Ectodermal cell (in vitro differentiated cells): ENCODE measurements around the gene HMOX2.

ENCODE experiments used
- H3K27ac ChIP-seq: 2 replicates; pipeline ENCODE4 v1.7.0; 2013; ENCODE audit warnings: mild to moderate bottlenecking, low read depth, low read length; ENCODE audit not compliant: insufficient read depth, poor library complexity, severe bottlenecking
- H3K27me3 ChIP-seq: 2 replicates; pipeline ENCODE4 v1.7.0; 2013; ENCODE audit warnings: mild to moderate bottlenecking, low read length; ENCODE audit not compliant: insufficient read depth, control insufficient read depth, poor library complexity, severe bottlenecking
- H3K36me3 ChIP-seq: one replicate; pipeline ENCODE4 v1.7.0; 2013; ENCODE audit warnings: low read length; ENCODE audit not compliant: control insufficient read depth, insufficient read depth
- H3K4me1 ChIP-seq: one replicate; pipeline ENCODE4 v1.7.0; 2013; ENCODE audit warnings: low read length; ENCODE audit not compliant: control insufficient read depth, insufficient read depth
- H3K4me3 ChIP-seq: 2 replicates; pipeline ENCODE4 v1.7.0; 2013; ENCODE audit warnings: low read depth, low read length, control low read depth; ENCODE audit not compliant: insufficient read depth
- H3K9me3 ChIP-seq: 2 replicates; pipeline ENCODE4 v1.7.0; 2013; ENCODE audit warnings: mild to moderate bottlenecking, low read length, moderate library complexity; ENCODE audit not compliant: control insufficient read depth
- WGBS, 2 experiments: methylation state at CpG; one replicate each; pipeline ENCODE4 v1.1.7; 2013; ENCODE audit warnings: missing lambda C conversion rate in 2 of 2; 5-methylcytosine and 5-hydroxymethylcytosine counted together

Gene HMOX2

GRCh38 chr16:4486126-4486893 lies 10.1 kb downstream of the HMOX2 start:
- 95 to 97% methylated on average over 3 of the region's 3 CpGs for WGBS, 2 experiments
- no peaks in the 10 kb centered on the region for H3K36me3 ChIP-seq
- H3K27me3 ChIP-seq = no peaks in the 10 kb centered on the region
- H3K27ac ChIP-seq = no peak overlapping the region
- no peaks in the 10 kb centered on the region for H3K9me3 ChIP-seq
- no peak overlapping the region for H3K4me3 ChIP-seq
- H3K4me1 ChIP-seq = no peaks in the 10 kb centered on the region

- WGBS, 2 experiments = 88 to 89% methylated on average over 5 of the region's 5 CpGs
- Histone ChIP-seq H3K27me3 (no peaks in the 10 kb centered on the region), H3K4me3 (no peak overlapping the region), H3K27ac (no peak overlapping the region), H3K36me3 (no peaks in the 10 kb centered on the region), H3K4me1 (no peaks in the 10 kb centered on the region), H3K9me3 (no peaks in the 10 kb centered on the region)
Observed at GRCh38 chr16:4487955-4488498, 11.8 kb downstream of the HMOX2 start.

DNA sequence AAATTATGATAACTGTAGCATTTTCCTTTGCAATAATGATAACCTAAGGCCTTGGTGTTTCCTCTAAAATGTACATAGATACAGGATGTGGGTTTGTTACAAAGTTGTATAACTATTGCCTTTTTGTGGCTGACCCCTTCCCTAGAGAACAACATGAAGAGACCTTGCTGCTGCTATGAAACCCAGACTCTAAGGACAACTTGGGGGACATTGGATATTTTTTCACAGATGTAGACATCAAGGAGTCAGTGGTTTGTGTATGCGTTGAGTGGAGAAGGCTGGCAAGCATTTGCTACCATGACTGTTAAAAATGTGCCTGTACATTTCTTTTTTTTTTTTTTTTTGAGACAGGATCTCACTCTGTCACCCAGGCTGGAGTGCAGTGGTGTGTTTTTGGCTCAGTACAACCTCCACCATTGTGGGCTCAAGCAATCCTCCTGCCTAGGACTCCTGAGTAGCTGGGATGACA lies 12.3 kb downstream of the HMOX2 start:
- H3K27ac ChIP-seq = no peak overlapping the region
- 100% methylated on average over 1 of the region's 1 CpG for WGBS, 2 experiments
- H3K9me3 ChIP-seq = no peaks in the 10 kb centered on the region
- no peaks in the 10 kb centered on the region for H3K4me1 ChIP-seq
- H3K36me3 ChIP-seq = no peaks in the 10 kb centered on the region
- no peak overlapping the region for H3K4me3 ChIP-seq
- H3K27me3 ChIP-seq = no peaks in the 10 kb centered on the region

- Histone ChIP-seq H3K4me1 (no peaks in the 10 kb centered on the region), H3K4me3 (no peak overlapping the region), H3K9me3 (no peaks in the 10 kb centered on the region), H3K36me3 (no peaks in the 10 kb centered on the region), H3K27me3 (no peaks in the 10 kb centered on the region), H3K27ac (no peak overlapping the region)
- whole genome bisulfite sequencing, 2 experiments = 95 to 98% methylated on average over 5 of the region's 5 CpGs
Observed at GRCh38 chr16:4489030-4489429, 12.8 kb downstream of the HMOX2 start.

DNA sequence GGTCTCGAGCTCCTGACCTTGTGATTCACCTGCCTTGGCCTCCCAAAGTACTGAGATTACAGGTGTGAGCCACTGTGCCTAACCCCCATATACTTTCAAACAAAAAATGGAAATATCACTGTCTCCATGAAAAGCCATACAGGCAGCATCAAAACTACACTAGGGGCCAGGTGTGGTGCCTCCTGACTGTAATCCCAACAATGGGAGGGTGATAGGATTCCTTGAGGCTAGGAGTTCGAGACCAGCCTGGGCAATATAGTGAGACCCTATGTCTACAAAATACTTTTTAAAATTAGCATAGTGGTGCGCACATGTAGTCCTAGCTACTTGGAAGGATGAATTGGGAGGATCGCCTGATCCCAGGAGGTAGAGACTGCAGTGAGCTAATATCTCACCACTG lies 15.7 kb downstream of the HMOX2 start:
- Histone ChIP-seq H3K27ac (no peak overlapping the region), H3K27me3 (no peaks in the 10 kb centered on the region), H3K36me3 (no peaks in the 10 kb centered on the region), H3K4me1 (no peaks in the 10 kb centered on the region), H3K9me3 (no peaks in the 10 kb centered on the region), H3K4me3 (no peak overlapping the region)
- 89 to 96% methylated on average over 4 of the region's 4 CpGs for WGBS, 2 experiments

DNA sequence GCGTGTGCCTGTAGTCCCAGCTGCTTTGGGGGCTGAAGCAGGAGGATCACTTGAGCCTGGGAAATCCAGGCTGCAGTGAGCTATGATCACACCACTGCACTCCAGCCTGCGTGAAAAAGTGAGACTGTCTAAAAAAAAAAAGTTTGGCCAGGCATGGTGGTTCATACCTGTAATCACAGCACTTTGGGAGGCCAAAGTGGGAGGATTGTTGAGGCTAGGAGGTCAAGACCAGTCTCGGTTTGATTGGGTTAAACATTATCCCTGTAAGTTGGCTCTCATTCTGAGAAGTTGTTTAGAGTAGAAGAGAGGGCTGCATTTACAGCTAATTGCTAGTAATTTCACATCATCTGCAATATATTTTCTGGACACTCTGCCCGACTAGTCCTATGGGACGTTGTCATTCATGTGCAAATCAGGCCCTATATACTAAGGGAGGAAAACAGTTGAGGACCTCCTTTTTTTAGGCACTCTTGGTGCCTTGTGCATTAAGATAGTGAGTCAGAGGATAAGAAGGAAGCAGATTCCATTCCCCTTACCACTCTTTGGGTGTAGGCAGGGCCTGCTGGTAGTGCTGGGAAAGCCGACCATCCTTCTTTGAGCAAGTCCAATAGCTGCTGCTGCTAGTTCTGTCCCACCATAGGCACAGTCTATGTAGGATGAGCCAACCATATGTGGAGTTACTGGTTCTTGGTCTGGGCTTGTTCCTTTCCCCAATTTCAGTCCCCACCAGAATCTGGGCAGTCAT lies 18.7 kb downstream of the HMOX2 start:
- no peaks in the 10 kb centered on the region for H3K4me1 ChIP-seq
- WGBS, 2 experiments = 90 to 92% methylated on average over 6 of the region's 6 CpGs
- no peaks in the 10 kb centered on the region for H3K36me3 ChIP-seq
- no peaks in the 10 kb centered on the region for H3K9me3 ChIP-seq
- no peaks in the 10 kb centered on the region for H3K27me3 ChIP-seq
- no peak overlapping the region for H3K27ac ChIP-seq
- H3K4me3 ChIP-seq = no peak overlapping the region

DNA sequence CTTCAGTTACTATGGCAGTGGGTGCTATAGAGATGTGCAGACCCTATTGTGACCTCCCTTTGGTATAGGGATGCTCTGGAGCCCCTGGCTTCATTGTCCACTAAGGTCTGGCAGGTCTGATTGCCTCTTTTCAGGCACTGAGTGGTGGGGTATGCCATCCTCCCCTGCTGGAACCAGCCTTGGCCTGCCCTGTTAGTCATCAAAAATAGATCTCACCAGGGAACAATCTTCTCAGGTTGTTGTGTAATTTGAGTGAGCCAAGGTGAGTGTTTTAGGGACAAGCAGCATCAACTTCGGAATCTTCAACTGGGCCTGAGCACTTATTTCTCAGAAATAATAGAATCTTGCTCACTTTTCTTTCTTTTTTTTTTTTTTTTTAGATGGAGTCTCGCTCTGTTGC lies 19.6 kb downstream of the HMOX2 start:
- Histone ChIP-seq H3K36me3 (no peaks in the 10 kb centered on the region), H3K4me3 (no peak overlapping the region), H3K4me1 (peaks cover 3% of the 10 kb centered on the region), H3K27me3 (no peaks in the 10 kb centered on the region), H3K27ac (no peak overlapping the region), H3K9me3 (no peaks in the 10 kb centered on the region)
- WGBS, 2 experiments = 93 to 98% methylated on average over 2 of the region's 2 CpGs

DNA sequence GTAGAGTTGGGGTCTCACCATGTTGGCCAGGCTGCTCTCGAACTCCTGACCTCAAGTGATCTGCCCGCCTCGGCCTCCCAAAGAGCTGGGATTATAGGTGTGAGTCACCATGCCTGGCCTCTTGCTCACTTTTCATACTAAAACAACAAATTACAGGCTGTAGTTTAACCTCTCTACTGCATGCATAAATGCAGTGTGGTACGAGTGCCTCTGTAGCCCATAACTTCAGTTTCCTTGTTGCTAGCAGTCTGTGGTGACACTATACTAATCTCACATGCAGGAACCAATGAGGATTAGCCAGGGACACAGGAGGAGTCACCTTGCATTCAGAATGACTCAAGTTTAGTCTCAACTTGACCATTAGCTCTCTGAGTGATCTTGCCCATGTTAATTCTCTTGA lies 20.1 kb downstream of the HMOX2 start:
- Histone ChIP-seq H3K27ac (no peak overlapping the region), H3K9me3 (no peaks in the 10 kb centered on the region), H3K4me1 (peaks cover 5% of the 10 kb centered on the region), H3K4me3 (no peak overlapping the region), H3K27me3 (no peaks in the 10 kb centered on the region), H3K36me3 (no peaks in the 10 kb centered on the region)
- 93 to 95% methylated on average over 4 of the region's 4 CpGs for WGBS, 2 experiments

GRCh38 chr16:4498546-4499195 lies 22.5 kb downstream of the HMOX2 start:
- 91 to 93% methylated on average over 8 of the region's 8 CpGs for WGBS, 2 experiments
- no peak overlapping the region for H3K27ac ChIP-seq
- H3K27me3 ChIP-seq = no peaks in the 10 kb centered on the region
- no peaks in the 10 kb centered on the region for H3K36me3 ChIP-seq
- peaks cover 5% of the 10 kb centered on the region for H3K4me1 ChIP-seq
- H3K4me3 ChIP-seq = no peak overlapping the region
- no peaks in the 10 kb centered on the region for H3K9me3 ChIP-seq

GRCh38 chr16:4499196-4499555 lies 23.0 kb downstream of the HMOX2 start:
- peaks cover 5% of the 10 kb centered on the region for H3K4me1 ChIP-seq
- no peaks in the 10 kb centered on the region for H3K9me3 ChIP-seq
- no peak overlapping the region for H3K27ac ChIP-seq
- H3K4me3 ChIP-seq = no peak overlapping the region
- no peaks in the 10 kb centered on the region for H3K36me3 ChIP-seq
- H3K27me3 ChIP-seq = no peaks in the 10 kb centered on the region
- 87 to 94% methylated on average over 4 of the region's 4 CpGs for WGBS, 2 experiments
